Small intestine (tissue), 7 donors: ENCODE measurements around the gene FRMPD2. TPM values are rescaled to one million over a fixed set of nuclear protein-coding genes. Genes with fewer than 3 reads are reported as not detected.
A peak's percentile ranks its signal among the peaks of the same experiment; 100 is the strongest.
"Not testable (repeated sequence)": the region's sequence is repeated elsewhere in the genome, so short reads cannot be mapped to it uniquely, and the experiment has no call there.

Experiments
- DNase-seq, 2 donors: peaks; one replicate each; pipeline versions ENCODE4 v3.0.0 to v3.0.0-alpha.2; 2013
- FAIRE-seq: peaks from 2 replicates; lab custom pipeline; 2012; peaks lifted over from hg19 to GRCh38; lab: Jason Lieb, UNC
- H3K27ac ChIP-seq, 3 donors: one replicate each; pipeline ENCODE4 v1.5.1; 2013; ENCODE audit warnings: low read length in 2 of 3, mild to moderate bottlenecking in 2 of 3, control low read depth in 1 of 3, inconsistent platforms in 1 of 3, low read depth in 1 of 3, moderate library complexity in 1 of 3
- H3K27me3 ChIP-seq, 3 donors: one replicate each; pipeline ENCODE4 v1.6.1; 2013; ENCODE audit warnings: low read length in 3 of 3, inconsistent platforms in 1 of 3; ENCODE audit not compliant: control insufficient read depth in 3 of 3, insufficient read depth in 3 of 3
- H3K36me3 ChIP-seq, 3 donors: one replicate each; pipeline ENCODE4 v1.6.1; 2013; ENCODE audit warnings: low read length in 3 of 3, inconsistent platforms in 1 of 3, low read depth in 1 of 3, mild to moderate bottlenecking in 1 of 3, moderate library complexity in 1 of 3; ENCODE audit not compliant: control insufficient read depth in 3 of 3, insufficient read depth in 2 of 3
- H3K4me1 ChIP-seq, 3 donors: one replicate each; pipeline ENCODE4 v1.6.1; 2013; ENCODE audit warnings: low read length in 2 of 3, inconsistent platforms in 1 of 3, low read depth in 1 of 3, mild to moderate bottlenecking in 1 of 3, moderate library complexity in 1 of 3; ENCODE audit not compliant: control insufficient read depth in 3 of 3, insufficient read depth in 2 of 3
- H3K4me3 ChIP-seq, 3 donors: one replicate each; pipeline ENCODE4 v1.5.1; 2013; ENCODE audit warnings: low read length in 3 of 3, control low read depth in 1 of 3, inconsistent platforms in 1 of 3, low read depth in 1 of 3, mild to moderate bottlenecking in 1 of 3, moderate library complexity in 1 of 3
- H3K9me3 ChIP-seq, 2 donors: one replicate each; pipeline ENCODE4 v1.6.1; 2013; ENCODE audit warnings: low read depth in 1 of 2, low read length in 1 of 2; ENCODE audit not compliant: control insufficient read depth in 2 of 2, insufficient read depth in 1 of 2
- WGBS, 3 donors: extraction: QIAGEN DNeasy Blood & Tissue Kit; methylation state at CpG; one replicate each; pipeline ENCODE4 v1.1.7; 2013; 5-methylcytosine and 5-hydroxymethylcytosine counted together
- polyA plus RNA-seq, 4 donors: library from polyadenylated mRNA; stranded (reverse) in 3 of 4; unstranded in 1 of 4; fragments of 200-250 nt in 3 of 4; fragments of 120-200 nt in 1 of 4; gene quantifications; one replicate each; pipeline versions ENCODE4 v1.2.1 to v1.2.3, GENCODE V29; 2013
- donor health status: healthy with polysubstance abuse.
- donor health status: control.
- donor health status: control.
- donor health status: Bipolar disorder and iron deficiency.
- donor health status: healthy.

FRMPD2 gene
- polyA plus RNA-seq, 4 donors, result 0.03 TPM; not detected in 3

GRCh38 chr10:48192881-48193450 is 81.5 kb downstream of the FRMPD2 start:
- Histone ChIP-seq H3K36me3 (no peaks in the 10 kb centered on the region), H3K4me3 (no peak overlapping the region), H3K27me3 (no peaks in the 10 kb centered on the region), H3K27ac (no peak overlapping the region), H3K4me1 (peaks cover 0 to 32% (median 5%) of the 10 kb centered on the region in 3 donors), H3K9me3 (no peaks in the 10 kb centered on the region)
- 75 to 79% (median 77%) methylated on average over 9 of the region's 9 CpGs for WGBS, 3 donors
- FAIRE-seq (no peak), DNase-seq (no peak)

GRCh38 chr10:48187713-48188485 is 86.6 kb downstream of the FRMPD2 start:
- Histone ChIP-seq H3K27me3 (peaks cover 0 to 3% (median 0%) of the 10 kb centered on the region in 3 donors), H3K36me3 (no peaks in the 10 kb centered on the region), H3K27ac (peak overlapping the region in 1 of 3 donors; percentile 72), H3K4me1 (peaks cover 0 to 25% (median 0%) of the 10 kb centered on the region in 3 donors), H3K4me3 (no peak overlapping the region), H3K9me3 (no peaks in the 10 kb centered on the region)
- 49 to 68% (median 58%) methylated on average over 10 of the region's 10 CpGs for WGBS, 3 donors
- DNase-seq (peak; percentile 12 to 83), FAIRE-seq (no peak)

GRCh38 chr10:48187126-48187525 is 87.4 kb downstream of the FRMPD2 start:
- Histone ChIP-seq H3K27me3 (peaks cover 0 to 4% (median 0%) of the 10 kb centered on the region in 3 donors), H3K36me3 (no peaks in the 10 kb centered on the region), H3K27ac (peak overlapping the region in 1 of 3 donors; percentile 61), H3K4me1 (peaks cover 0 to 25% (median 0%) of the 10 kb centered on the region in 3 donors), H3K4me3 (no peak overlapping the region), H3K9me3 (no peaks in the 10 kb centered on the region)
- FAIRE-seq, result no peak
- WGBS, 3 donors, result 80 to 84% (median 81%) methylated on average over 7 of the region's 7 CpGs
- DNase-seq, result peak in 1 of 2 donors; percentile 26

DNA sequence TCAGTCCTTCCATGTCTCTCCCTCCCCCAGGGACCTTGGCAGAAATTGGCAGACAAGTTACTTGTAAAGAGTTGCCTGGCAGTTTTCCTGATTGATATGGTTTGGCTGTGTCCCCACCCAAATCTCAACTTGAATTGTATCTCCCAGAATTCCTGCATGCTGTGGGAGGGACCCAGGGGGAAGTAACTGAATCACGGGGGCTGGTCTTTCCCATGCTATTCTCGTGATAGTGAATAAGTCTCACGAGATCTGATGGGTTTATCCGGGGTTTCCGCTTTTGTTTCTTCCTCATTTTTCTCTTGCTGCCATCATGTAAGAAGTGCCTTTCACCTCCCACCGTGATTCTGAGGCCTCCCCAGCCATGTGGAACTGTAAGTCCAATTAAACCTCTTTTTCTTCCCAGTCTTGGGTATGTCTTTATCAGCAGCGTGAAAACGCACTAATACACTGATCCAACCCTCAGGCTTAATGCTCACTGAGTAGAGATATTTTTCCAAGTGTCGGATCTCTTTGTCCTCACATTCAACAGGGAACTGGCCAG is 88.2 kb downstream of the FRMPD2 start:
- H3K4me1 ChIP-seq, result peaks cover 0 to 25% (median 0%) of the 10 kb centered on the region in 3 donors
- 87 to 90% (median 89%) methylated on average over 9 of the region's 9 CpGs for WGBS, 3 donors
- not testable (repeated sequence) for FAIRE-seq, H3K9me3 ChIP-seq, H3K36me3 ChIP-seq, H3K27ac ChIP-seq, H3K27me3 ChIP-seq, DNase-seq, H3K4me3 ChIP-seq

- Histone ChIP-seq H3K27me3 (peaks cover 0 to 4% (median 0%) of the 10 kb centered on the region in 3 donors), H3K4me1 (peaks cover 0 to 19% (median 0%) of the 10 kb centered on the region in 3 donors), H3K4me3 (no peak overlapping the region), H3K27ac (no peak overlapping the region), H3K36me3 (no peaks in the 10 kb centered on the region), H3K9me3 (no peaks in the 10 kb centered on the region)
- FAIRE-seq (no peak), DNase-seq (no peak)
- 51 to 72% (median 52%) methylated on average over 4 of the region's 4 CpGs for WGBS, 3 donors
Observed at GRCh38 chr10:48184224-48184623, 90.3 kb downstream of the FRMPD2 start.

GRCh38 chr10:48172715-48173114 is 101.8 kb downstream of the FRMPD2 start:
- H3K36me3 ChIP-seq, result not testable (repeated sequence)

DNA sequence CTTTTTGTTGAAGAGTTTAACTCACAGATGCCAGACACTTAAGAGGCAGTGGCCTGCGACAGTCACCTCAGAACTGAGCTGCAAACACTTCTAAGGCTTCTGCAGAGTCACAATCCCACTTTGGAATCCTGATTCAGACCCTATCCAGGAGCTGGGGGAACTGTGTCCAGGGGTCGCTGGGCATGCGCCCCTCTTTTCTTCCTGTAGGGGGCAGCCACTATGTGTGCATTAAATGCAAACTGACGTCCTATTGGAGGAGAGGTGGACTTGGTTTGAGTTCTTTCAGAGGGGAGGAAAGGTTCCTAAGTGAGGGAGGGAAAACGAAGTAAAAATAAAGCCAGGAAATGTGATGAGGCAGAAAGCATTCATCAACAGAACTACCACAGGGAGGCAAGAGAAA is 113.8 kb downstream of the FRMPD2 start:
- not testable (repeated sequence) for H3K4me1 ChIP-seq, H3K36me3 ChIP-seq, H3K27me3 ChIP-seq, H3K27ac ChIP-seq, DNase-seq, FAIRE-seq, H3K4me3 ChIP-seq, H3K9me3 ChIP-seq
- WGBS, 3 donors, result 27 to 41% (median 32%) methylated on average over 2 to 3 of the region's 5 CpGs

More at GRCh38 chr10:48172715-48173114, 101.8 kb downstream of the FRMPD2 start:
- not testable (repeated sequence) for H3K9me3 ChIP-seq, H3K27ac ChIP-seq, FAIRE-seq, H3K4me1 ChIP-seq, DNase-seq, H3K4me3 ChIP-seq, H3K27me3 ChIP-seq
- 50 to 63% (median 60%) methylated on average over 2 to 5 of the region's 5 CpGs for WGBS, 3 donors

GRCh38 chr10:48160163-48160562 is 114.3 kb downstream of the FRMPD2 start:
- H3K4me1 ChIP-seq, H3K27ac ChIP-seq, FAIRE-seq, H3K9me3 ChIP-seq, H3K4me3 ChIP-seq, DNase-seq, H3K27me3 ChIP-seq, H3K36me3 ChIP-seq: not testable (repeated sequence)
- 66 to 80% (median 67%) methylated on average over 4 to 6 of the region's 6 CpGs for WGBS, 3 donors
